ENCODE results near the gene KRT77.
A peak's percentile ranks its signal among the peaks of the same experiment; 100 is the strongest.

The KRT77 gene

DNA sequence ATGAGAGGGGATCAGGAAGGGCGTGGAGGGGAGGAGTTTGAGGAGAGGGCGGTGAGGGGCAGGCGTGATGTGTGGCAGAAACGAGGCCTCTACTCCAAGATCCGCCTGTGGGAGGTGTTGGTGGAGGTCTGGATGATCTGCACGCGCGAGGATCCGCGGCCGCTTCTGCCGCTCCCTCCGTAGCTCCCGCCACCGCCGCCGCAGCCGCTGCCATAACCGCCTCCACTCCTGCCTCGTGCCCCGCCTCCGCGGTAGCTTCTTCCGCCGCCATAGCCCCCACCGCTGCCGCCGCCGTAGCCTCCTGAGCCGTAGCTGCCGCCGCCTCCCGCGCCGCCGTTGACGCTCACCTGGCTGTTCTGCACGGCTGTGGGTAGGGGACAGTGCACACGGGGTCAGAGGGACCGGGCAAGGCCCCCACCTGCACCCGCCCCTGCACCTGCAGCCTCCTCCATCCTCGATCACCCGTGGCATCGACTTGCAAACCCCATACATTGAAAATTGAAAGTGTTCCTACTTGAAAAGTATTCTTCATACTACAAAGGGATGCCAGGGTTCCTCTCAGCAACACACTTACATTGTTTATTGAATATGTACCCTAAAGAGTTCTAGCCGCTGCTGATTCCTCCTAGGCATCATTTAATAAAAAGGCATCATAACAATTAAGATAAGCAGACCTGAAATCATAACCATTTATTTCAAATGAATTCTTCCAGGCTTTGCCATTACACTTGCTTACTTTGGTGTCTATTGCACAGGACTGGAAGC, 12.1 kb downstream of the KRT77 start:
- peak; percentile 62 for ATAC-seq
- no peak for TF ChIP-seq CSRNP3 (CRISPR knock-in tag; IDR thresholded peaks at IDR 0.05)
- TF ChIP-seq BACH2 (CRISPR knock-in tag; IDR thresholded peaks at IDR 0.05; ENCODE audit: borderline replicate concordance) = no peak
- TF ChIP-seq RARB (CRISPR knock-in tag; IDR thresholded peaks at IDR 0.05) = no peak
- no peak for TF ChIP-seq PPARA (CRISPR knock-in tag; IDR thresholded peaks at IDR 0.05; ENCODE audit: borderline replicate concordance)
- no peak for TF ChIP-seq ZFP3 (CRISPR knock-in tag; IDR thresholded peaks at IDR 0.05)
- TF ChIP-seq, protein P1, sequence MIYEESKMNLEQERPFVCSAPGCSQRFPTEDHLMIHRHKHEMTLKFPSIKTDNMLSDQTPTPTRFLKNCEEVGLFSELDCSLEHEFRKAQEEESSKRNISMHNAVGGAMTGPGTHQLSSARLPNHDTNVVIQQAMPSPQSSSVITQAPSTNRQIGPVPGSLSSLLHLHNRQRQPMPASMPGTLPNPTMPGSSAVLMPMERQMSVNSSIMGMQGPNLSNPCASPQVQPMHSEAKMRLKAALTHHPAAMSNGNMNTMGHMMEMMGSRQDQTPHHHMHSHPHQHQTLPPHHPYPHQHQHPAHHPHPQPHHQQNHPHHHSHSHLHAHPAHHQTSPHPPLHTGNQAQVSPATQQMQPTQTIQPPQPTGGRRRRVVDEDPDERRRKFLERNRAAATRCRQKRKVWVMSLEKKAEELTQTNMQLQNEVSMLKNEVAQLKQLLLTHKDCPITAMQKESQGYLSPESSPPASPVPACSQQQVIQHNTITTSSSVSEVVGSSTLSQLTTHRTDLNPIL (CRISPR knock-in tag; IDR thresholded peaks at IDR 0.05; ENCODE audit: low read depth) = no peak
- no peak for TF ChIP-seq ZNF8 (CRISPR knock-in tag; IDR thresholded peaks at IDR 0.05)
- no peak for TF ChIP-seq ISL1 (CRISPR knock-in tag; IDR thresholded peaks at IDR 0.05)
- TF ChIP-seq, protein P2, sequence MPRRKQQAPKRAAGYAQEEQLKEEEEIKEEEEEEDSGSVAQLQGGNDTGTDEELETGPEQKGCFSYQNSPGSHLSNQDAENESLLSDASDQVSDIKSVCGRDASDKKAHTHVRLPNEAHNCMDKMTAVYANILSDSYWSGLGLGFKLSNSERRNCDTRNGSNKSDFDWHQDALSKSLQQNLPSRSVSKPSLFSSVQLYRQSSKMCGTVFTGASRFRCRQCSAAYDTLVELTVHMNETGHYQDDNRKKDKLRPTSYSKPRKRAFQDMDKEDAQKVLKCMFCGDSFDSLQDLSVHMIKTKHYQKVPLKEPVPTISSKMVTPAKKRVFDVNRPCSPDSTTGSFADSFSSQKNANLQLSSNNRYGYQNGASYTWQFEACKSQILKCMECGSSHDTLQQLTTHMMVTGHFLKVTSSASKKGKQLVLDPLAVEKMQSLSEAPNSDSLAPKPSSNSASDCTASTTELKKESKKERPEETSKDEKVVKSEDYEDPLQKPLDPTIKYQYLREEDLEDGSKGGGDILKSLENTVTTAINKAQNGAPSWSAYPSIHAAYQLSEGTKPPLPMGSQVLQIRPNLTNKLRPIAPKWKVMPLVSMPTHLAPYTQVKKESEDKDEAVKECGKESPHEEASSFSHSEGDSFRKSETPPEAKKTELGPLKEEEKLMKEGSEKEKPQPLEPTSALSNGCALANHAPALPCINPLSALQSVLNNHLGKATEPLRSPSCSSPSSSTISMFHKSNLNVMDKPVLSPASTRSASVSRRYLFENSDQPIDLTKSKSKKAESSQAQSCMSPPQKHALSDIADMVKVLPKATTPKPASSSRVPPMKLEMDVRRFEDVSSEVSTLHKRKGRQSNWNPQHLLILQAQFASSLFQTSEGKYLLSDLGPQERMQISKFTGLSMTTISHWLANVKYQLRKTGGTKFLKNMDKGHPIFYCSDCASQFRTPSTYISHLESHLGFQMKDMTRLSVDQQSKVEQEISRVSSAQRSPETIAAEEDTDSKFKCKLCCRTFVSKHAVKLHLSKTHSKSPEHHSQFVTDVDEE (CRISPR knock-in tag; IDR thresholded peaks at IDR 0.05) = no peak
- TF ChIP-seq ZFP30 (CRISPR knock-in tag; IDR thresholded peaks at IDR 0.05) = no peak
- no peak for TF ChIP-seq ZNF565 (CRISPR knock-in tag; conservative IDR thresholded peaks at IDR 0.05; ENCODE audit: low read depth)
- no peak for TF ChIP-seq OSR1 (CRISPR knock-in tag; IDR thresholded peaks at IDR 0.05)
- no peak for TF ChIP-seq GLIS3 (CRISPR knock-in tag; IDR thresholded peaks at IDR 0.05)
- no peak for TF ChIP-seq ESRRG (CRISPR knock-in tag; IDR thresholded peaks at IDR 0.05)
- TF ChIP-seq ZC3H10 (CRISPR knock-in tag; IDR thresholded peaks at IDR 0.05) = no peak

- ATAC-seq = no peak
- TF ChIP-seq ESRRG (CRISPR knock-in tag; IDR thresholded peaks at IDR 0.05) (no peak), TOX (CRISPR knock-in tag; IDR thresholded peaks at IDR 0.05; ENCODE audit: borderline replicate concordance) (no peak), ZFP30 (CRISPR knock-in tag; IDR thresholded peaks at IDR 0.05) (no peak), ARNTL (CRISPR knock-in tag; IDR thresholded peaks at IDR 0.05; ENCODE audit: borderline replicate concordance, low read depth) (no peak), CSDC2 (CRISPR knock-in tag; IDR thresholded peaks at IDR 0.05) (no peak), RARB (CRISPR knock-in tag; IDR thresholded peaks at IDR 0.05) (no peak), PATZ1 (CRISPR knock-in tag; IDR thresholded peaks at IDR 0.05; ENCODE audit: borderline replicate concordance) (no peak), SNAI2 (CRISPR knock-in tag; IDR thresholded peaks at IDR 0.05) (no peak), ISL1 (CRISPR knock-in tag; IDR thresholded peaks at IDR 0.05) (no peak)
- TF ChIP-seq, protein P3, sequence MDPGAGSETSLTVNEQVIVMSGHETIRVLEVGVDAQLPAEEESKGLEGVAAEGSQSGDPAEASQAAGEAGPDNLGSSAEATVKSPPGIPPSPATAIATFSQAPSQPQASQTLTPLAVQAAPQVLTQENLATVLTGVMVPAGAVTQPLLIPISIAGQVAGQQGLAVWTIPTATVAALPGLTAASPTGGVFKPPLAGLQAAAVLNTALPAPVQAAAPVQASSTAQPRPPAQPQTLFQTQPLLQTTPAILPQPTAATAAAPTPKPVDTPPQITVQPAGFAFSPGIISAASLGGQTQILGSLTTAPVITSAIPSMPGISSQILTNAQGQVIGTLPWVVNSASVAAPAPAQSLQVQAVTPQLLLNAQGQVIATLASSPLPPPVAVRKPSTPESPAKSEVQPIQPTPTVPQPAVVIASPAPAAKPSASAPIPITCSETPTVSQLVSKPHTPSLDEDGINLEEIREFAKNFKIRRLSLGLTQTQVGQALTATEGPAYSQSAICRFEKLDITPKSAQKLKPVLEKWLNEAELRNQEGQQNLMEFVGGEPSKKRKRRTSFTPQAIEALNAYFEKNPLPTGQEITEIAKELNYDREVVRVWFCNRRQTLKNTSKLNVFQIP (CRISPR knock-in tag; IDR thresholded peaks at IDR 0.05; ENCODE audit: borderline replicate concordance, low read depth) = no peak
These were observed 12.8 kb downstream of the KRT77 start for GRCh38 chr12:52690351-52691075.

Measured in SK-N-SH treated with all-trans-retinoic acid at 6 μM for 48 hours (cell line).